Measurements from ENCODE around the gene PPFIBP2. TPM values are rescaled to one million over a fixed set of nuclear protein-coding genes. Genes with fewer than 3 reads are reported as not detected.

PPFIBP2 gene
- total RNA-seq, 1 experiment from 2014 or later = 1.5 TPM

DNA sequence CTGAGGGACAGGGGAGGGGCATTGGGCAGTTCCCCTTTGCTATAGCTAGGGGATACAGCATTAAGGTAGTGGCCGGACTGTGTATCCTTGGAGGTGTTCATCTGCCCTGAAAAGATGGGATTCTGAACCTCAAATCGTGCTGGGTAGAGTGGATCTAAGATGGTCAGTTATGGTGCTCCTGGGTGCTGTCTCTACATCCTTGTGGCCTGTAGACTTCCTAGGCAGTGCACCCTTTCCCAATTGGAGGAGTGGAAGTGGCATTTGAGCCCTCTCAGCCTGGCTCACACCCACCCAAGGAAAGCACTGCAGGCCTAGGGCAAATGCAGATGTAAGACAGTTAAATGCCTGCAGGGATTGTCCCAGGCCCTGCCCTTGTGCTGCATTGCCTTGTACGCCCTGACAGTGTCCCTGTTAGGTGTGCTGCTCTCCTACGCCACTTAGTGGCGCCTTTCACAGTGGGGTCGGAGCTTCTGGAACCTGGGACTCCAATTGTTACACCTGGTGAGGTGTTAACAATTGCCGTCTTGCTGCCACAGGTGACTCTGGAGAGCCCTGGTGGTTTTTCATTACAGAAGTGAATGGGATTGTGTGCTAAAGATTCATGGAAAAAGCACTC, 35.0 kb downstream of the PPFIBP2 start:
- no peak for DNase-seq (ENCODE audit: extremely low read depth, low read depth)

DNA sequence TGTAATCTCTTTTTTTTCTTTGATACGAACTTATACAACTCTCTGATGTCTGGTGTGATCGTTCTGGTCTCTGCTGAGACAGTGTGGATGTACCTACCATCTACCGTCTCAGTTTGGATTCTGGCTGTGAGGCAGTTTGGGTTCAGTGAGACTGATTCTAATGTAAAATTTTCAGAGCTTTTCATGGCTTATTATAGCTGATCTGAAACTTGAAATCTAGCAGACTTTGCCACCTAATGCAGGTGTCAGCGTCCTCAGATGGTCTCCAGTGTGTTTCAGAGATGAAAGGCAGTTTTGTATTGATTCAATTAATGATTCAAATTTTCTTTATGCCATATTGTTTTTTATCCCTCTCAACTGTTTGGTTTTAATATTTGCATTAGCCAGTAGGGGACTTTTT, 35.9 kb downstream of the PPFIBP2 start:
- DNase-seq (ENCODE audit: extremely low read depth, low read depth) = no peak

GRCh38 chr11:7551571-7551970, 37.8 kb downstream of the PPFIBP2 start:
- DNase-seq (ENCODE audit: extremely low read depth, low read depth) = no peak

- DNase-seq (ENCODE audit: extremely low read depth, low read depth) = no peak
Observed at GRCh38 chr11:7552666-7553065, 38.9 kb downstream of the PPFIBP2 start.

DNA sequence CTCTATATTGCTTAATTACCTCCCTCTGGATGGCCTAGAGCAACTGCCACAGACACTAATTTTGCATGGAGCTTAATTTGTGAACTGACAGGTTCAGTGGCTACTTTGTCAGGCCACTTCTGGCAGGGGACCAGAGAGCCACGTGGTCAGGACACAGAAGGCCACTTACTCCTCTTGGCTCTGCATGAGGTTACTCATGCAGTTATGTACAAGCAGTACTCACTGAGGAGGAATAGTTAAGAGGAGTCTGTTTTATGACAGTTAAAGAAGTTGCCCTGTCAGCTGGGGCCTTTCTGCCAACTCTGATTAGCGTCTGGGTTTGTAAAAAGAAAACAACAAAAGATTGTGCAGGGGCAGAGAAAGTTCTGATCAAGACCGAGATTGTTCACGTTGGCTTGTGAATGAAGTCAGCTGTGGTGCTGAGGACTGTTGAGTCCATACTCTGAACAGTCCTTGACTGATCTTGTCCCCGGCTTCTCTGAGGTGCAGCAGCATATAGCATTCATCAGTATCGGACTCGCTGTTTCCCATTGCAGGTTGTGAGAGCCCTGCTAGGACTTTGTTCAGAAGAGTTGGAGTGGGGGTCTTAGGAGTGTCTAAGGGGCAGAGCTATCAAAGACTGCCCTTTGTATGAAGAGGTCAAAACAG, 41.4 kb downstream of the PPFIBP2 start:
- no peak for DNase-seq (ENCODE audit: extremely low read depth, low read depth)

DNA sequence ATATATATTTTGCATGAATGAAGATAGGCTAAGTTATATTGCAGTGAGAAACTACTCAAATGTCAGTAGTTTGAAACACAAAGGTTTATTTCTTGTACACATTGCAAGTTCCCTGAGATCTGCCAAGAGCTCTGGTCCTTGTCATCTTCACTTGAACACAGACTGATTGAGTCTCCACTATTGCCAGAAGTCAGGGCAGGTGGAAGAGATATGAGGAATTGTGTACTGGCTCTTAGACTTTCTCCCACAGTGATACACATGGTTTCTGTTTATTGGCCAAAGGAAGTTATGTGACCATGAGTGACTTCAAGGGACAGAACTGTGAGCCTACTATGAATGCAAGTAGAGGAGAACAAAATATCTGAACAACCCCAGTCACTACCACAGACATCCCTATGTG, 44.2 kb downstream of the PPFIBP2 start:
- DNase-seq (ENCODE audit: extremely low read depth, low read depth) = no peak

- no peak for DNase-seq (ENCODE audit: extremely low read depth, low read depth)
Observed at GRCh38 chr11:7559398-7560283, 45.8 kb downstream of the PPFIBP2 start.

DNA sequence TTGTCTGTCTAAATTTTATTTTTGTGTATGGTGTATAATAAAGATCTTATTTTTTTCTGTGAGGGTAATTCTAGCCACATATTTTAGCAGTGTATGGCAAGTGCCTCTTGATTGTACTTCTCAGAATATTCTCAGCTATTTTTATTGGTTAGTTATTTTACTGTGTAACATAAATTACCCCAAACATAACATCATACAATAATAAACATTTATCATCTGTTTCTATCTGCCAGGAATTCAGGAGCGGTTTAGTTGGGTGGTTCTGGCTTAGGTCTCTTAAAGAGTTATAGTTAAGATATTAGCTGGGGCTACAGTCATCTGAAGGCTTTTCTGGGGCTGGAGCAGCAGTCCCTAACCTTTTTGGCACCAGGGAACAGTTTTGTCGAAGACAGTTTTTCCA, 47.8 kb downstream of the PPFIBP2 start:
- DNase-seq (ENCODE audit: extremely low read depth, low read depth) = no peak

GRCh38 chr11:7563281-7563680, 49.5 kb downstream of the PPFIBP2 start:
- DNase-seq (ENCODE audit: extremely low read depth, low read depth) = no peak

- DNase-seq (ENCODE audit: extremely low read depth, low read depth) = no peak
Observed at GRCh38 chr11:7564803-7565202, 51.0 kb downstream of the PPFIBP2 start.

- no peak for DNase-seq (ENCODE audit: extremely low read depth, low read depth)
Observed at GRCh38 chr11:7567311-7567710, 53.5 kb downstream of the PPFIBP2 start.

- no peak for DNase-seq (ENCODE audit: extremely low read depth, low read depth)
Observed at GRCh38 chr11:7569044-7569443, 55.2 kb downstream of the PPFIBP2 start.

DNA sequence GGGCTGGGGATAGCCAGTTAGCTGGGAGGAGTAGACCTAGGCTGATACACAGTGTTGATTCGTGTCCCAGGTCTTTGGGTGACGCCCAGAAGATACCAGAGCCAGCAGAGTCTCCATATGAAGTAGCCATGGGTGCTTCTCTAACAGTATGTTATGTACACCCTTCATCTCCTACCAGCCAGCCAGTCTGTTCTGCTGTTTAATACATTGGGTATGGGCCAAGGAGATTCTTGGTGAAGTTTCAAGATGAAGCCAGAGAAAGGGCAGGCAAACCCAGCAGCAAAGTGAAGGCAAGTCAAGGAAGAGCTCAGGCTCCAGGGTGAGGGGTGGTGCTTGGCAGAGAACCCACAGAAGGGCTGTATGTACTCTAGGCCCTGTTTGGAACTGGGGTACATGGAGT, 56.4 kb downstream of the PPFIBP2 start:
- DNase-seq (ENCODE audit: extremely low read depth, low read depth) = no peak

DNA sequence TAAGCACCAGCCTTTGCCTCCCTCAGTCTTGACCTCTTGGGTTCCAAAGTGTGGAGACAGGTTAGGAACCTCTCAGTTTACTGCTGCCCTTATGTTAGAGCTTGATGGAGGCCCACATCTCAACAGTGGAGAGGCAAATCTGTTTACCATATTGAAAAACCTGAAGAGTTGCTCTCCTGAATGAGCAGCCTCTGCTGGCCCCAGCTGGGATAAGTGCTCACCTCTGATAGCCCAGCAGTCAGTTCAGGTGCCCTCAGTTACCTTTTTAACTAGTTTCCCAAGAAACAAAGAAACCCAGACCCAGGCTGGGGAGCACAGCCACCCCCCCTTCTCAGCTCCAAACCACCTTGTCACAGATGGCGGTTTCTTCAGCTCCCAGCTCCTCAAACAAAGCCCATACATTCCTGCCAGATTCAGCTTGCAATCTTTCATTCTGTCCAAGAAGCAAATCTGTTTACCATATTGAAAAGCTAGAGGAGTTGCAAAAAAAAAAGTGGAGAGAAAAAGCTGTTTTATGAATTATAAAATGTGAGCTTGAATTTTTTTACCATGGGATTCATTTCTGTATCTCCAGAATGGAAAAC, 57.2 kb downstream of the PPFIBP2 start:
- DNase-seq (ENCODE audit: extremely low read depth, low read depth) = no peak

DNA sequence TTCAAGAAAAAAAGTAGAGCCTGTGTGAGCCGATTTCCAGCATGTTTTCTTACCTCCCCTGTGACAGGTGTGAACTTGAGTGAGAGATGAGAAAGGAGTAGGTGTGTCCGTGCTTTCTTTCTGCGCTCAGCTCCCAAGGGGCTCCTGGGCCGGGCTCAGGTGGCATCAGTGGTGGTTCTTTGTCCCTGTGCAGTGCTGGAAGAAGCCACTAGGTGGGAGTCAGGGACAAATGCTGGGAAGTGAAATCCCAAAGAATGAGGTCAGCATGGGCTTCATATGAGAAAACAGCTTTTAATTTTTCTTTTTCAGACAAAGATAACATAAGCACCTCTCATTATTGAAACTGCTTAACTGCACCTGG, 57.8 kb downstream of the PPFIBP2 start:
- DNase-seq (ENCODE audit: extremely low read depth, low read depth) = peak; percentile 44

DNA sequence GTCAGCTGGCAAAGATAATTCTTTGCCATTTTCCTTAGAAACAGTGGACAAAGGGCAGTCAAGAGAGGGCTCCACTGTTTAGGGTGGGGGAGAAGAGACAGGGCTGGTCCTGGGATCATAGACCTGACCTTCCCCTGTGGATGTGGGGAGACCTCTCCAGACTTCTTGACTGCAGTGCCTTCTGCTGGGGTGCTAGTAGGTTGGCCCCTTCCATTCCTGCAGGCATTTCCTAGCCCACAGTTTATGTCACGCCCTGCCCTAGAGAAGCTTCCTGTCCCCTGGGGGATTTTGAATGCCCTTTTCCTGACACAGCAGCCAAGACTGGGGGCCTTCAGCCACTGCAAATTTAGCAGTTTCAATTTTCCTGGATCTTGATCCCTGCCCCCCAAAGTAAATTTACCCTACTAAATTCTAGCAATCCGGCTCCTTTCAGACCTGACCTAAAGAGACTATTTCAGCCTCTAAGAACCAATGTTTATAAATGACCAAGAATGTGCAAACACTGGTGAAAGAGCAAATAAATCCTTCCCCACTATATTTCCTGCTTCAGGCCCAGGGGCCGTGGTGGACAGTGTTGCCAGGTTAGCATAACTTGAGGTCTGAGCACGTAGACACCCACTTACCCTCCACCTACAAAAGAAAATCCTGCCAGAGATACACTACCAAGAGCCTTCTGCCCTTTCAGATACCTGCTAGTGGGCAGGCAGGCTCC, 58.4 kb downstream of the PPFIBP2 start:
- DNase-seq (ENCODE audit: extremely low read depth, low read depth) = no peak

DNA sequence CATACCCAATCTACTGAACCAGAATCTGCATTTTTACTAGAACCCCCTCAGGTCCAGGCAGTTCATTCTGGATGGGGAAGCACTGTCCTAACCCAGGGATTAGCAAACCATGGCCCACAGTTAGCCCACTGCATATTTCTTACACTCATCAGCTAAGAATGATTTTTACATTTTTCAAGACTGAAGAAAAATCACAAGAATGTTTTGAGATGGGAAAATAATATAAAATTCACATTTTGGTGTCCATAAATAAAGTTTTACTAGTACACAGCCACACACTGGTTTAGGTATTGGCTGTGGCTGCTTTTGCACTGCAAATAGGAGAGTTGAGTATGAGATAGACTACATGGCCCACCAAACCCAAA, 59.4 kb downstream of the PPFIBP2 start:
- DNase-seq (ENCODE audit: extremely low read depth, low read depth) = no peak

- no peak for DNase-seq (ENCODE audit: extremely low read depth, low read depth)
Observed at GRCh38 chr11:7573558-7574296, 59.9 kb downstream of the PPFIBP2 start.

GRCh38 chr11:7574491-7575130, 60.8 kb downstream of the PPFIBP2 start:
- DNase-seq (ENCODE audit: extremely low read depth, low read depth) = no peak

Data from NCI-H460 (cell line).